Panc1 (cell line): Measurements from ENCODE around the gene OTUD7B.

Source experiments
- POLR2AphosphoS5 ChIP-seq: IDR thresholded peaks from 2 replicates; pipeline ENCODE4 v1.6.1; 2012; ENCODE audit warnings: mild to moderate bottlenecking, low read depth, low read length, moderate library complexity
- TF ChIP-seq, protein P1 (sequence below): fragments of 450-650 bp; IDR thresholded peaks from 2 replicates; pipeline ENCODE4 v1.5.1; 2017; ENCODE audit warnings: mild to moderate bottlenecking

DNA sequence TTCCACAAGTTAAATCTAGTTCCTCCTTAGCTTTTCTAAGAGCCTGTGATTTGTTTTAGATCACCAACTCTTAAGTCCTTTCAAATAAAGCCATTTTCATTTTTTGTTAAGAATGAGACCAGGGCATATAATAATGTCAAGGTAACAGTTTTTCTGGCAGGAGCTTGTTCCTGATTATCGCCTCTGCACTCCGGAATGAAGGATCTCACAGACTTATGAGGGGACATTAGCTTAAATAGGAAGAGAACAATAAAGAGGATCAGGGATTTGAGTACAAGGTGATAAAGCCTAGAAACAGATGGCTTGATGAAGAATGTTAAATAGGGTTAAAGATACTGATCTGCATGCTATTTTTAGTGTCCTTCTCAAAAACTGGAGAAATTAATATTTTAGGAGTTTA, 13.6 kb upstream of the OTUD7B start:
- TF ChIP-seq, protein P1, sequence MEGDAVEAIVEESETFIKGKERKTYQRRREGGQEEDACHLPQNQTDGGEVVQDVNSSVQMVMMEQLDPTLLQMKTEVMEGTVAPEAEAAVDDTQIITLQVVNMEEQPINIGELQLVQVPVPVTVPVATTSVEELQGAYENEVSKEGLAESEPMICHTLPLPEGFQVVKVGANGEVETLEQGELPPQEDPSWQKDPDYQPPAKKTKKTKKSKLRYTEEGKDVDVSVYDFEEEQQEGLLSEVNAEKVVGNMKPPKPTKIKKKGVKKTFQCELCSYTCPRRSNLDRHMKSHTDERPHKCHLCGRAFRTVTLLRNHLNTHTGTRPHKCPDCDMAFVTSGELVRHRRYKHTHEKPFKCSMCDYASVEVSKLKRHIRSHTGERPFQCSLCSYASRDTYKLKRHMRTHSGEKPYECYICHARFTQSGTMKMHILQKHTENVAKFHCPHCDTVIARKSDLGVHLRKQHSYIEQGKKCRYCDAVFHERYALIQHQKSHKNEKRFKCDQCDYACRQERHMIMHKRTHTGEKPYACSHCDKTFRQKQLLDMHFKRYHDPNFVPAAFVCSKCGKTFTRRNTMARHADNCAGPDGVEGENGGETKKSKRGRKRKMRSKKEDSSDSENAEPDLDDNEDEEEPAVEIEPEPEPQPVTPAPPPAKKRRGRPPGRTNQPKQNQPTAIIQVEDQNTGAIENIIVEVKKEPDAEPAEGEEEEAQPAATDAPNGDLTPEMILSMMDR = no peak
- no peak for TF ChIP-seq POLR2AphosphoS5
